NCI-H510A treated with DMSO at 0.1 percent for 48 hours (cell line): ENCODE results near the gene GPHN.
"Not testable (repeated sequence)": the region's sequence is repeated elsewhere in the genome, so short reads cannot be mapped to it uniquely, and the experiment has no call there.

Experiments
- DNase-seq: peaks from one replicate; lab custom pipeline; 2025; lab: John Stamatoyannopoulos, UW

The GPHN gene

GRCh38 chr14:66662374-66662773, 154.4 kb downstream of the GPHN start:
- no peak for DNase-seq

- DNase-seq = no peak
These were observed 169.8 kb downstream of the GPHN start for GRCh38 chr14:66677780-66678179.

GRCh38 chr14:66680216-66680615, 172.3 kb downstream of the GPHN start:
- DNase-seq = no peak

- no peak for DNase-seq
These were observed 188.4 kb downstream of the GPHN start for GRCh38 chr14:66696326-66696725.

GRCh38 chr14:66698503-66698902, 190.6 kb downstream of the GPHN start:
- DNase-seq = no peak

- no peak for DNase-seq
These were observed 193.9 kb downstream of the GPHN start for GRCh38 chr14:66701813-66702212.

GRCh38 chr14:66708267-66708666, 200.3 kb downstream of the GPHN start:
- no peak for DNase-seq

GRCh38 chr14:66709291-66709690, 201.3 kb downstream of the GPHN start:
- DNase-seq = no peak

- DNase-seq = not testable (repeated sequence)
These were observed 206.3 kb downstream of the GPHN start for GRCh38 chr14:66714291-66714690.

- DNase-seq = not testable (repeated sequence)
These were observed 207.4 kb downstream of the GPHN start for GRCh38 chr14:66715313-66715712.

GRCh38 chr14:66716227-66716626, 208.3 kb downstream of the GPHN start:
- DNase-seq = no peak

GRCh38 chr14:66717561-66718140, 209.7 kb downstream of the GPHN start:
- no peak for DNase-seq

- DNase-seq = no peak
These were observed 217.0 kb downstream of the GPHN start for GRCh38 chr14:66724996-66725395.

GRCh38 chr14:66731298-66731697, 223.4 kb downstream of the GPHN start:
- not testable (repeated sequence) for DNase-seq

- DNase-seq = no peak
These were observed 227.9 kb downstream of the GPHN start for GRCh38 chr14:66735853-66736252.

GRCh38 chr14:66739826-66740225, 231.9 kb downstream of the GPHN start:
- no peak for DNase-seq

GRCh38 chr14:66745078-66745477, 237.1 kb downstream of the GPHN start:
- no peak for DNase-seq

- DNase-seq = no peak
These were observed 238.5 kb downstream of the GPHN start for GRCh38 chr14:66746316-66747006.

GRCh38 chr14:66752109-66752508, 244.2 kb downstream of the GPHN start:
- DNase-seq = no peak

GRCh38 chr14:66758031-66758613, 250.2 kb downstream of the GPHN start:
- DNase-seq = no peak

- no peak for DNase-seq
These were observed 264.2 kb downstream of the GPHN start for GRCh38 chr14:66772146-66772545.

GRCh38 chr14:66782853-66783252, 274.9 kb downstream of the GPHN start:
- no peak for DNase-seq

GRCh38 chr14:66790101-66790500, 282.2 kb downstream of the GPHN start:
- no peak for DNase-seq

- DNase-seq = no peak
These were observed 295.0 kb downstream of the GPHN start for GRCh38 chr14:66802962-66803361.
